Measurements from ENCODE around the gene ZKSCAN1.

DNA sequence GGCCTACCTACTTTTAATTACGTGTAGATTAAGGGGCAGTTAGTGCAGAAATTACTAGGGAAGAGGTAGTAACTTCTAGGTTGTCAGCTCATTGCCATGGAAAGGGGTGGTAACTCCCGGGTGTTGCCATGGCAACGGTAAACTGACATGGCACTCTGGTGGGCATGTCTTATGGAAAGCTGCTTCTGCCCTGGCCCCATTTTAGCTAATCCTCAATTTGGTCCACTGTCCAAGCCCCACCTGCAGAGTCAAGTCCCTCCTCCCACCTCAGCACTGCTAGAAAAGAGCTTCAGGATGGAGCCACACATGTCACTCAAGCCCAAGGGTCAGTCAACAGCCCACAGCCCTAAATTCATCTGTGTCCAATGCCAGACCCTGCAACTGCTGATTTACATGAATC lies 7.5 kb upstream of the ZKSCAN1 start:
- TF ChIP-seq, protein P1, sequence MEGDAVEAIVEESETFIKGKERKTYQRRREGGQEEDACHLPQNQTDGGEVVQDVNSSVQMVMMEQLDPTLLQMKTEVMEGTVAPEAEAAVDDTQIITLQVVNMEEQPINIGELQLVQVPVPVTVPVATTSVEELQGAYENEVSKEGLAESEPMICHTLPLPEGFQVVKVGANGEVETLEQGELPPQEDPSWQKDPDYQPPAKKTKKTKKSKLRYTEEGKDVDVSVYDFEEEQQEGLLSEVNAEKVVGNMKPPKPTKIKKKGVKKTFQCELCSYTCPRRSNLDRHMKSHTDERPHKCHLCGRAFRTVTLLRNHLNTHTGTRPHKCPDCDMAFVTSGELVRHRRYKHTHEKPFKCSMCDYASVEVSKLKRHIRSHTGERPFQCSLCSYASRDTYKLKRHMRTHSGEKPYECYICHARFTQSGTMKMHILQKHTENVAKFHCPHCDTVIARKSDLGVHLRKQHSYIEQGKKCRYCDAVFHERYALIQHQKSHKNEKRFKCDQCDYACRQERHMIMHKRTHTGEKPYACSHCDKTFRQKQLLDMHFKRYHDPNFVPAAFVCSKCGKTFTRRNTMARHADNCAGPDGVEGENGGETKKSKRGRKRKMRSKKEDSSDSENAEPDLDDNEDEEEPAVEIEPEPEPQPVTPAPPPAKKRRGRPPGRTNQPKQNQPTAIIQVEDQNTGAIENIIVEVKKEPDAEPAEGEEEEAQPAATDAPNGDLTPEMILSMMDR (IDR thresholded peaks at IDR 0.05 in 2 of 3, conservative IDR thresholded peaks at IDR 0.05 in 1 of 3; ENCODE audit: borderline replicate concordance in 1 of 3, insufficient read depth in 1 of 3, low read depth in 2 of 3, low read length in 2 of 3) = no peak
- no peak for TF ChIP-seq POLR2A (IDR thresholded peaks at IDR 0.05; ENCODE audit: borderline replicate concordance, extremely low read depth, insufficient read depth, insufficient read length)
